GM12891 (cell line): Measurements from ENCODE around the gene TRABD.

ENCODE experiments used
- PAX5 ChIP-seq: IDR thresholded peaks from 2 replicates; pipeline ENCODE4 v1.6.1; 2011; ENCODE audit warnings: low read length, moderate library complexity, mild to moderate bottlenecking; ENCODE audit not compliant: insufficient read depth, severe bottlenecking
- POLR2A ChIP-seq: IDR thresholded peaks from 2 replicates; pipeline ENCODE4 v1.6.1; 2011; ENCODE audit warnings: low read depth, low read length, control low read depth
- POLR2AphosphoS5 ChIP-seq: IDR thresholded peaks from 2 replicates; pipeline ENCODE4 v1.6.1; 2011; ENCODE audit warnings: low read depth, low read length, control low read depth
- SPI1 ChIP-seq: IDR thresholded peaks from 2 replicates; pipeline ENCODE4 v1.6.1; 2011; ENCODE audit warnings: low read depth, low read length, control low read depth
- TAF1 ChIP-seq: IDR thresholded peaks from 2 replicates; pipeline ENCODE4 v1.6.1; 2011; ENCODE audit warnings: low read depth, low read length, control low read depth

GRCh38 chr22:50178871-50179869, 6.5 kb upstream of the TRABD start:
- TF ChIP-seq POLR2AphosphoS5 (no peak), SPI1 (no peak), POLR2A (no peak), TAF1 (no peak), PAX5 (no peak)
